ENCODE data around the gene NPFFR2.

DNA sequence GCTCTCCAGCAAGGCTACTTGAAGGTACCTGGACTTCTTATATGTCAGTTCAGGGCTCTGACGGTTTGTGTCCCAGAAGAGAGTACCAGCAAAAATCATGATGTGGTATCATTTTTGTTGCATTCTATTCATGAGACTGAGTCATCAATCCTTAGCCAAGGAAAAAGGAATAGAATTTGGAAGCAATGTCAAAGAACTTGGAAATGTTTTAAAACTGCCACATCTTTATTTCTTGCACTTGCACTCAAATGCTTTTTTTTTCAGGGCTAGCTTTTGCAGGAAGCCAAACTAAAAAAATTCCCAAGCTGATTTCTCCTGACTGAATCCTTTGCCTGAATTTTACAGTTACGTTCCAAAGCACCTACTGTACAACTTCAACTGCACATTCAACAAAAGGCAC is 112.4 kb downstream of the NPFFR2 start:
- TF ChIP-seq, protein P1, sequence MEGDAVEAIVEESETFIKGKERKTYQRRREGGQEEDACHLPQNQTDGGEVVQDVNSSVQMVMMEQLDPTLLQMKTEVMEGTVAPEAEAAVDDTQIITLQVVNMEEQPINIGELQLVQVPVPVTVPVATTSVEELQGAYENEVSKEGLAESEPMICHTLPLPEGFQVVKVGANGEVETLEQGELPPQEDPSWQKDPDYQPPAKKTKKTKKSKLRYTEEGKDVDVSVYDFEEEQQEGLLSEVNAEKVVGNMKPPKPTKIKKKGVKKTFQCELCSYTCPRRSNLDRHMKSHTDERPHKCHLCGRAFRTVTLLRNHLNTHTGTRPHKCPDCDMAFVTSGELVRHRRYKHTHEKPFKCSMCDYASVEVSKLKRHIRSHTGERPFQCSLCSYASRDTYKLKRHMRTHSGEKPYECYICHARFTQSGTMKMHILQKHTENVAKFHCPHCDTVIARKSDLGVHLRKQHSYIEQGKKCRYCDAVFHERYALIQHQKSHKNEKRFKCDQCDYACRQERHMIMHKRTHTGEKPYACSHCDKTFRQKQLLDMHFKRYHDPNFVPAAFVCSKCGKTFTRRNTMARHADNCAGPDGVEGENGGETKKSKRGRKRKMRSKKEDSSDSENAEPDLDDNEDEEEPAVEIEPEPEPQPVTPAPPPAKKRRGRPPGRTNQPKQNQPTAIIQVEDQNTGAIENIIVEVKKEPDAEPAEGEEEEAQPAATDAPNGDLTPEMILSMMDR (IDR thresholded peaks at IDR 0.05; ENCODE audit: insufficient read depth, low read depth, low read length) = no peak
- no peak for TF ChIP-seq EZH2 (IDR thresholded peaks at IDR 0.05; ENCODE audit: insufficient read depth, low read length)
